NCI-H1694 (cell line): ENCODE measurements around the gene SGSH.
"Not testable (repeated sequence)": the region's sequence is repeated elsewhere in the genome, so short reads cannot be mapped to it uniquely, and the experiment has no call there.

Experiments used
- DNase-seq: peaks from one replicate; lab custom pipeline; 2025; lab: John Stamatoyannopoulos, UW

Gene SGSH

GRCh38 chr17:80253631-80254395 is 33.7 kb upstream of the SGSH start:
- DNase-seq, result no peak

- peak; percentile 70 for DNase-seq
Measured at GRCh38 chr17:80252871-80253270, 32.7 kb upstream of the SGSH start.

- DNase-seq, result no peak
Measured at GRCh38 chr17:80251966-80252365, 31.8 kb upstream of the SGSH start.

- no peak for DNase-seq
Measured at GRCh38 chr17:80248894-80249710, 29.0 kb upstream of the SGSH start.

- DNase-seq, result no peak
Measured at GRCh38 chr17:80248001-80248893, 28.1 kb upstream of the SGSH start.

GRCh38 chr17:80247561-80247960 is 27.4 kb upstream of the SGSH start:
- no peak for DNase-seq

- DNase-seq, result no peak
Measured at GRCh38 chr17:80246726-80247125, 26.6 kb upstream of the SGSH start.

- DNase-seq, result no peak
Measured at GRCh38 chr17:80246266-80246681, 26.1 kb upstream of the SGSH start.

- DNase-seq, result no peak
Measured at GRCh38 chr17:80245566-80246265, 25.6 kb upstream of the SGSH start.

- DNase-seq, result no peak
Measured at GRCh38 chr17:80244871-80245509, 24.9 kb upstream of the SGSH start.

GRCh38 chr17:80244448-80244847 is 24.3 kb upstream of the SGSH start:
- DNase-seq, result not testable (repeated sequence)

GRCh38 chr17:80243526-80244433 is 23.6 kb upstream of the SGSH start:
- DNase-seq, result no peak

- no peak for DNase-seq
Measured at GRCh38 chr17:80242505-80242904, 22.4 kb upstream of the SGSH start.

GRCh38 chr17:80237386-80237785 is 17.3 kb upstream of the SGSH start:
- no peak for DNase-seq

GRCh38 chr17:80236911-80237310 is 16.8 kb upstream of the SGSH start:
- DNase-seq, result no peak

- DNase-seq, result no peak
Measured at GRCh38 chr17:80233202-80233601, 13.1 kb upstream of the SGSH start.

- DNase-seq, result no peak
Measured at GRCh38 chr17:80232438-80232837, 12.3 kb upstream of the SGSH start.

GRCh38 chr17:80229011-80229410 is 8.9 kb upstream of the SGSH start:
- no peak for DNase-seq

- no peak for DNase-seq
Measured at GRCh38 chr17:80228477-80228876, 8.3 kb upstream of the SGSH start.

GRCh38 chr17:80227666-80228065 is 7.5 kb upstream of the SGSH start:
- DNase-seq, result no peak
